Activated T-helper 1 cell treated with anti-CD3 and anti-CD28 coated beads, Interleukin-2, amount 50 U/mL, for 16 hours (primary cell): ENCODE measurements around the gene EHMT1.
"Not testable (repeated sequence)": the region's sequence is repeated elsewhere in the genome, so short reads cannot be mapped to it uniquely, and the experiment has no call there.

ENCODE experiments used
- DNase-seq, 2 donors: peaks; one replicate each; pipeline ENCODE4 v3.0.0-alpha.2; 2020; ENCODE audit warnings: low read depth in 1 of 2, low spot score in 1 of 2

The EHMT1 gene

DNA sequence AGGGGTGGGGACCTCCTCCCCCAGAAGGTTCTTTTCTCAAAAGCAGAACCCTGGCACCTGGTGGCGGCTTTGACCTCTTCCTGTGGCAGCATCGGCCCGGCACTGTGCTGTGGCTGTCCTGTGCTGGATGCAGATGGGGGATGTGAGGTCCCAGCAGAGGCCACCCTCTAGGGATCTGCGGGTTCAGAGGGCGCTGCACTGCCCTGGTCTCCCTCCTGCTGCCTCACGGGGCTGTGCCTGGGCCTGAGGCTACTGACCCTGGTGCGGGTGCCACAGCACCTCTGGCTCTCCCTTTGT lies 182.2 kb downstream of the EHMT1 start:
- DNase-seq, result no peak

DNA sequence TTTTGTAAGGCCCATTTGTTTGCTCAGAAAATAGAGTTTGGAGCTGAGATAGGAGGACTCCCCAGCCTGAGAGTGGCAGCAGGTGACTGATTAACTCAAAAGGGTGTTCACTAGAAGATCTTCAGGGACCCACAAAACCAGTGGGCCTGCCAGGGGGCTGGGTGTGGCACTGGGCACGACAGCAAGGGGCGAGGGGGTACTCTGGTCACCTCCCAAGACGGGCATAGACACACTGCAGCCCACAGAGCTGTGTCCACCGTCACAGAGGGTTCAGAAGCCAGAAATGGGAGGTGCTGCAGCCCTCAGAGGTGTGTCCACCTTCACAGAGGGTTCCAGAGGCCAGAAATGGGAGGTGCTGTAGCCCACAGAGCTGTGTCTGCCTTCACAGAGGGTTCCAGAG lies 183.2 kb downstream of the EHMT1 start:
- no peak for DNase-seq

DNA sequence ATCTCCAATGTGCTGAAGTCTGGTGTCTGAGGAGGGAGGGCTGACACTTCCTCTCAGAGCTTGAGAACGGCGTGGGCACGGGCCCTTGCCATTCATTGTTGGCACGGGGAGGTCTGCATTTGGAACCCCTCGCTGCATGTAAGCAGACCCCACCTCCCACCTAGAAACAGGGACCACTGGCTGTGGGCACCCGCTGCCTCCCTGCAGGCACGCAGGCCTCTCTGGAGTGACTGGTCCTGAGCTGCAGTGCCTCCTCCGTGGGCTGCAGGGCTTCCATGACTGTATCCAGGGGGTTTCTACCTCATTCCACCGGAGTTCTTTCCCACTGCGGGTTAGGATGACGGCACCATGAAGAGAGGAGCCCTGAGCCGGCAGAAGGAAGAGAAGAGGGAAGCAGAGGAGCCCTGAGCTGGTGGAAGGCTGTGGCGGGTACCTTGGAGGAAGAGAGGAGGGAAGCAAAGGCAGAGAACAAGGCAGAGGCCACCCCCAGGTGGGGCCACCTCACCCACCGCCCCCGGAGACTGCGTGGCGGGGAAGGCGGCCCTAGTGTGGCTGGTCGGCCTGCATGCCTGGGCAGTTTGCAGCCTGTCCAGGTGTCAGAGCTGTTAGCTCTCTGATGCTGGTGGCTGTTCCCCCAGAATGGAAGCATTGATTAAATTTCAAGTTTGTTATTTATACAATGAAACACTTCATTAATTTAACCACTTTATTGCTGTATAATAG lies 183.9 kb downstream of the EHMT1 start:
- DNase-seq, result no peak

DNA sequence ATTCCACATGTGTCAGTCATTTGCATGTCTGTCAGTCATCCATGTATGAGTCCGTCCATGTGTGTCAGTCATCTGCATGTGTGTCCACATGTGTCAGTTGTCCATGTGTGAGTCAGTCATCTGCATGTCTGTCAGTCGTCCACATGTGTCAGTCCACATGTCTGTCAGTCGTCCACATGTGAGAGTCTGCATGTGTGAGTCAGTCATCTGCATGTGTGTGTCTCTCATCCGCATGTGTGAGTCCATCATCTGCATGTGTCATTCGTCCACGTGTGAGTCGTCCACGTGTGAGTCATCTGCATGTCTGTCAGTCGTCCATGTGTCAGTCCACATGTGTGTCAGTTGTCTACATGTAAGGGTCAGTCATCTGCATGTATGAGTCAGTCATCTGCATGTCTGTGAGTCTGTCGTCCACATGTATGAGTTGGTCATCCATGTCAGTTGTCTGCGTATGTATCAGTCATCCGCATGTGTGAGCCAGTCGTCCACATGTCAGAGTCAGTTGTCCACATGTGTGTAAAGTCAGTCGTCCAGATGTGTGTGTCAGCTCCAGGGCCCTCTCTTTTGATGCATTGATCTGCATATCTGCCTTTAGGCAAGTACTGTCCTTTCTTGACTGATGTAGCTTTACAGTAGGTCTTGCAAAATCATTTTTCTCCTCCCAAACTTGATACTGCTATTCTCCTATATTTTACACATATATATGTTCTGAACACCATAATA lies 186.3 kb downstream of the EHMT1 start:
- no peak for DNase-seq

DNA sequence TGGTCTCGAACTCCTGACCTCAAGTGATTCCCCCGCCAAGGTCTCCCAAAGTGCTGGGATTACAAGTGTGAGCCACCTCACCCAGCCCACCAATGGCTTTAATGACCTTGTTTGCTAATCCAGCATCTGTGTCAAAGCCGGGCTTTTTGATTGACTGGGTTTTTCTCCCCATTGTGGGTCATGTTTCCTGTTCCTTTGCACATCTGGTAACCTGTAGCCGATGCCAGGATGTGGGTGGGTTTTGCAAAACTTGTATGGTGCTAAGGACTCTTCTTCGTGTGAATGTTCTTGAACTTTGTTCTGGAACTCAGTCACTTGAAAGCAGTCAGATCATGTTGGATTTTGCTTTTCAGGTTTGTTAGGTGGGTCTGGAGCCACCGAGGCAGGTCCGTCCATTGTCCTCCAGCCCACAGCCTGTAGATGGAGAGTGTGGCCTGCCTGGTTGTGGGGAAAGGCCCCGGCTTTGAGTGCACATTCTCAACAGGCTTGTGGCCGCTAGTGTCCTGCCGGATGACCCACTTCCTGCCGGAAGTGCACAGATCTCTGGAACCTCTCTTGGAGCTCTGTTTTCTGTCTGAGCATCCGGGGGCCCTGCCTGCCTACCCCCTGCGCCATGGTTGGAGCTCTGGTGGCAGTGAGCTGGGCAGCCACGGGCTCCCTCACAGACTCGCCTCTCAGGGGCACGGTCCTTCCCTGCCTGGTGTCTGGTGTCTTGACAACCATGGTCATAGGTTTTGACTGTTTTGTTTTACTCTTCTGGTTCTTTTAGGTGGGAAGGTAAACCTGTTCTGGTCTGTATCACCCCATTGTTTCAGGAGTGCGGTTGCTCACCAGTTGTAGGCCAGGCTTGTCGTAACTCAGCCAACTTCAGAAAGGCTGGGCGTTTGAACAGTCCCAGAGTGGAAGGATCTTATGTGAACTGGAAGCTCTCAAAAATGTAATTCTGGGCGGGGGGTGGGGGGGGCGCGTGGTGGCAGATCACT lies 189.2 kb downstream of the EHMT1 start:
- no peak for DNase-seq

DNA sequence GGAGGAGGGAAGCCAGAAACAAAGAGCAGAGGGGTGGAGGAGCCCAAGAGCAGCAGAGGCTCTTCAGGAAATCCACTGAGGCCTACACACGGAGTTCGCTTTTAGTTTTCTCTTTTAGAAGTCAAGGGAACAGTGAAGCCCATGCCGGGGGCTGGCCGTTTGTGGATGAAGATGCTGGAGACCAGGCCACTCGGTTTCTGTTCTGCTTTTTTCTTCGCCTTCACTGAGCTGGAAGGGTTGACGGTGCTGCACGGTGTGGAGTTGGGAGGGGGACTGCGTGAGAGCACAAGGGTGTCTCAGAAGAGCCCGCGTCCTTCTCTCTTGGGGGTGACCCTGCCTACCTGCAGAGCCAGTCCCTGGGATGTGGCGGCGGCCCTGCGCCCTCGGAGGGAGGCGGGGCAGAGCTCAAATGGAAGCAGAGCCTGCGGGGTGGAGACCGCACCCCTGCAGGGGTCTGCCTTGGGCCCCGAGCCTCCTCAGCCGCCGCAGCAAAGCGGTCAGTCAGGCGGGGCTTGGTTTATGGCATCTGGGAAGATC lies 190.3 kb downstream of the EHMT1 start:
- DNase-seq, result no peak

DNA sequence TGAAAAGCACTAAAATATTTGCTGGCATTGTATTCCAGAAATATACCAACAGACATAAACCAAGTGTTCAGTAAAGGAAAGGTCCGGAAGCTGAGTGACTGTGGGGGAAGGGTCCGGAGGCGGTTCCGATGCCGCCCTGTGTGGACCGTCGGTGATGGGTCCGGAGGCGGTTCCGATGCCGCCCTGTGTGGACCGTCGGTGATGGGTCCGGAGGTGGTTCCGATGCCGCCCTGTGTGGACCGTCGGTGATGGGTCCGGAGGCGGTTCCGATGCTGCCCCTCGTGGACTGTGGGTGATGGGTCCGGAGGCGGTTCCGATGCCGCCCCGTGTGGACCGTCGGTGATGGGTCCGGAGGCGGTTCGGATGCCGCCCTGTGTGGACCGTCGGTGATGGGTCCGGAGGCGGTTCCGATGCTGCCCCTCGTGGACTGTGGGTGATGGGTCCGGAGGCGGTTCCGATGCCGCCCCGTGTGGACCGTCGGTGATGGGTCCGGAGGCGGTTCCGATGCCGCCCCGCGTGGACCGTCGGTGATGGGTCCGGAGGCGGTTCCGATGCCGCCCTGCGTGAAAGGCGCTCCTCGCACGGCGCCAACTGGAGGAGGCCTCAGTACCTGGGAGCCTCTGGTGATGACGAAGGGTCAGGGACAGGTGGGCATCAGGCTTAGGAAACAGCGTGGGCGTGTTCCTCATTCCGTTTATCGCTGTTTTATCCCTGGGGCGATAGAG lies 191.1 kb downstream of the EHMT1 start:
- not testable (repeated sequence) for DNase-seq

DNA sequence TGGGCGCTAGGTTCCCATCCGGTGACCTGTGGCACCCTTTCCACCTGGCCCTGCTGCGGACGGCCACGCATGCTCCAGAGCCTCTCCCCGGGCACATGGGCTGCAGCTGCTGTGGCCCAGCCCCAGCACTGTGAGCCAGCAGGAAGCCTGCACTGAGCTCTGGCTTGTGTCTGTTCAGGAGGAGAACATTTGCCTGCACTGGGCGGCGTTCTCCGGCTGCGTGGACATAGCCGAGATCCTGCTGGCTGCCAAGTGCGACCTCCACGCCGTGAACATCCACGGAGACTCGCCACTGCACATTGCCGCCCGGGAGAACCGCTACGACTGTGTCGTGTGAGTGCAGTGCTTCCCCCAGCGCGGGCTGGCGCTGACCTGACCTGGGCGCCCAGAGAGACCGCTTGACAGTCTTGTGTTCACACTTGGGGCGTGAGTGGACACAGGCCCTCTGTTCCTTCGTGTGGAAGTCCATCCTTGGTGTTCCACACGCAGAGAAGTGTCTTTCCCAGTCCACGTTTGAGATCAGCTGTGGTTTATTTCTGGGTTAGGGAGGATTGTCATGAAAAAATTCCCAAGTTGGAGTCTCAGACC lies 192.6 kb downstream of the EHMT1 start:
- no peak for DNase-seq

DNA sequence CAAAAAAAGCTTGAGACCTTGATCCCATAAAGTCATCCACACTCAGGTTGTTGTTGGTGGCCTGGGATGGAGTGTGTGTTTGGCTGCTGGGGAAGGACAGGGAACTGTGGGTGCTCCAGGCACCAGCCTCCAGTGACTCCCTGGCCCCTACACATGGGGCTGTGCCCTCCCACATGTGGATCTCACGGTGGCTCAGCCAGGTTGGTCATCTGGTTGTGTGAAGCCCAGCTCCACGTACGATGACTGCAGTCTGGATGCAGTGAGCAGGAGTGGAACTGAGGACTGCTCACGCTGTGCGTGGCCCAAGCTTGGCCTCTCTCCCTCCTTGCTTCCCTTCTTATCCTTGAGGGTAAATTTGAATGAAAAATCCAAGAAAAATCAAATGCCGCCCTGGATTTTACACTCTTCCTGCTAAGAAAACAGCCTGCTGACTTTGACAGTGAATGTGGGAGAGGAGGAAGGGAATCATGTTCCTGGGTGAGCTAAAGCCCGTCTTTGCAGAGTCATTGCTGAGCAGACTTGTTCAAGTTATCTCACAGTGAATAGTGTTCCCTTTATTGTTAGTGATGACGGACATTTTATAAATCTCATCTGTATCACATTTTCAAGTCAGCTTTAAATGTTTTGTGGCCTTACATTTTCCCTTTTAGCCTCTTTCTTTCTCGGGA lies 193.7 kb downstream of the EHMT1 start:
- DNase-seq, result no peak

DNA sequence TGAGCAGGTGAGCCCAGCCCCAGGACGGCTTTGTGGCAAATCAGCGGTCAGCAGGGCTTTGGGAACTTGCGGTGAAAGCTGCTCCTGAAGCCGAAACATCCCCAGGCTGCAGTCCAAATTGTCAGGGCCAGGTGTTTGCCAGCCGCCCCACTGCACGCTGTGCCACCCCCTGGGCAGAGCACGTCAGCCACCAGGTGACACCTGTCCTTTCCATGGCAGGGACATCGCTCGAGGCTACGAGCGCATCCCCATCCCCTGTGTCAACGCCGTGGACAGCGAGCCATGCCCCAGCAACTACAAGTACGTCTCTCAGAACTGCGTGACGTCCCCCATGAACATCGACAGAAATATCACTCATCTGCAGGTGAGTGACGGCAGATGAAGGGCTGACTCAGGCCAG lies 194.4 kb downstream of the EHMT1 start:
- DNase-seq, result no peak

DNA sequence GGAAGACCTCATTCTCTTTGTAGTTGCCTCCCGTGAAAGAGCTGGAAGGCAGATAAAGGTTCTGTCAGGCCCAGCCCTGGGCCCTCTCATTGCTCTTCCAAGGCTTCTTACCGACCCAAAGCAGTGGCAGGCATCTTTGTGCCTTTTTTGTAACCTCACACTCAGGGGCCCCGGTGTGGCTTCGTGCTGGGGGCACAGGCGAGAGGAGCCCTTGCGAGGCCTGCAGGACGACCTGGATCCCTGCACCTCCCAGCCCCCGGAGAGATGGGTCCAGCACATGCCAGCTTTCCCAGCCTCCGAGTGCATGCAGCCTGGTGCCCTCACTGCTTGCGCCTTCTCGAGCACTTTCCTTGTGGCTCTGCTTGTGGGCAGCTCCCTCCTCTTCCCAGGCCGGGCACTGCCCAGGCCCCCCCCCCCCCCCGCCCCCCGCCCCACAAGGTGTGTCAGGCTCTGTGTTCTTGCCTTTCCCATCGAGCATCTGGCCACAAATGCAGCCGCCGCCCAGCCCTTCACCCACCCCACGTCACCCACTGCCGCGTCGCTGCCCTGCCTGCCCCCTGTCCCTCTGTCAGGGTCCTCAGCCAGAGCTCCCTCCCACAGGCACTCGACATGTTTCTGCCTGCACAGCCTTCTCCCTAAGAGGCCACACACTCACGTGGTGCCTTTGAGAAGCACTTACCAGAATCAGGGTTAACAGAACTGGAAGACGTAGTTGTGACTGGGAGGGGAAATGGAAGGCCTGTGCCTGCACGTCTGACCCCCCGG lies 195.0 kb downstream of the EHMT1 start:
- DNase-seq, result no peak

DNA sequence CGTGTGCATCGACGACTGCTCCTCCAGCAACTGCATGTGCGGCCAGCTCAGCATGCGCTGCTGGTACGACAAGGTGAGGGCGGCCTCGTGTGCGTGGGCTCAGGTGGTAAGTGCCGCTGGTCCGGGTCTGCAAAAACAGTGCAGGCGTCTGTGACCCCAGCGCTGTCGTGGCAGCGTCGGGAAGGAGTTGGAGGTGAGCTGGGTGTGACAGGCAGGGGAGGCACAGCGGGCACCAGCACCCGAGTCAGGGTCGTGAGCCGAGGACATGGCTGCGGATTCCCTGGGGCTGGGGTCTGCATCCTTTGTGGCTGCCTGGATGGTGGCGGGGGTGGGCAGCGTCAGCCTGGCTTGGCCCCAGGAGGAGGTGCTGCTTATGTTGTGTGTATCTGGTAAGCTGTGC lies 195.6 kb downstream of the EHMT1 start:
- DNase-seq, result no peak

DNA sequence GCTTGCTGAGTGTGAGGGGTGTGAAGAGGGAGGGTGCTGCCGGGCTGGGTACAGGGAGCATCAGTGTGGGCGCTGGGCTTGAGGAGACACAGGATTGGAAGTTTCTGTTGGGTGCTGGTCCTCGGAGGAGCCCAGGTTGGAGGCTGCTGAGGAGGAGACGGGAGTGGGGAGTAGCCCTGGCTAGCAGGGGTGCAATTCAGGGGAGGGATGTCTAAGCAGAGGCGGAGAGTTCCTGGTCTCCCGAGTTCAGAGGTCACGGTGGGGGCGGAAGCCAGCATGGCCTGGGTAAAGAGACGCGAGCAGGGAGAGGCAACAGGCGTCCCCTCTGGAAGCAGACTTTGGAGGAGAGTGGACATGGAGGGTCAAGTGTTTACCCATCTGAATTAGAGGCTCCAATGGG lies 196.0 kb downstream of the EHMT1 start:
- no peak for DNase-seq

DNA sequence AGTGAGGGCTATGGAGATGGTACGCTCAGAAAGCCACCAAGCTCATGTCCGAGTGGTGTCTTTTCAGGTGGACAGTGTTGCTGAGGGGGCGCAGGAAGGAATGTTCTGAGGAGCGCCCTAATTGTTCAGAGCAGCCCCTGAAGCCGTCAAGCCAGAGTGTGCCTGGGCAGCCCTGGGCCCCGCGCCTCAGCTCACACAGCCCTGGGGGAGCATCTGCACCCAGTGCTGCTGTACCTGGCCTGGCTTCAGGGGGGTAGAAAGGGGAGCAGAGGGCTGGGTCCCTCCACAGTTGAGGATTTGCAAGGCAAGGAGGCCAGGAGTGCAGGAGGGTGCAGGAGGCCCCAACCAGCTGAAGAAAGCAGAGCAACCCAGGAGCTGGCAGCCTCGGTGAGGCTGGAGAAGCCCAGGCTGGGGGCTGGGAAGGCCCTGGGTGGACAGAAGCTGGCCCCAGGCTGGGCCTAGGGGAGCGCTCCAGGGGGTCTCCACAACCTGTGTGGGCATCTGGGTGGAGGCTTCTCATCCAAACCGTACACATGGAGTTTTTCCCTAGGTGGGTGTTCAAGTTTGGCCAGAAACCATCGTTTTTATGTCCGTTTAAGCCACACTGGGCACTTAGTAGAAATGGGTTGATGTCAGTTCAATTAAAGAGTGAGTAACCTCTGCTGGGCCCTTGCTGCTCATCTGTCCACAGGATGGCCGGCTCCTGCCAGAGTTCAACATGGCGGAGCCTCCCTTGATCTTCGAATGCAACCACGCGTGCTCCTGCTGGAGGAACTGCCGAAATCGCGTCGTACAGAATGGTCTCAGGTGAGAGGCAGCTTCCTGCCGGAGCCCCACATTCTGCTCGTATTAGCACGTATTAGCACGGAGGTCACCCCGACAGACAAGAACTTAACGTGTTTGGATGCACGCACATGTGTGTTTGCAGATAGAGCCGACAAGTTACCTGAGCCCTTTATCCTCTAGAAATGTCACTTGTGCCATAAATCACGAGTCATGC lies 196.8 kb downstream of the EHMT1 start:
- DNase-seq, result no peak

DNA sequence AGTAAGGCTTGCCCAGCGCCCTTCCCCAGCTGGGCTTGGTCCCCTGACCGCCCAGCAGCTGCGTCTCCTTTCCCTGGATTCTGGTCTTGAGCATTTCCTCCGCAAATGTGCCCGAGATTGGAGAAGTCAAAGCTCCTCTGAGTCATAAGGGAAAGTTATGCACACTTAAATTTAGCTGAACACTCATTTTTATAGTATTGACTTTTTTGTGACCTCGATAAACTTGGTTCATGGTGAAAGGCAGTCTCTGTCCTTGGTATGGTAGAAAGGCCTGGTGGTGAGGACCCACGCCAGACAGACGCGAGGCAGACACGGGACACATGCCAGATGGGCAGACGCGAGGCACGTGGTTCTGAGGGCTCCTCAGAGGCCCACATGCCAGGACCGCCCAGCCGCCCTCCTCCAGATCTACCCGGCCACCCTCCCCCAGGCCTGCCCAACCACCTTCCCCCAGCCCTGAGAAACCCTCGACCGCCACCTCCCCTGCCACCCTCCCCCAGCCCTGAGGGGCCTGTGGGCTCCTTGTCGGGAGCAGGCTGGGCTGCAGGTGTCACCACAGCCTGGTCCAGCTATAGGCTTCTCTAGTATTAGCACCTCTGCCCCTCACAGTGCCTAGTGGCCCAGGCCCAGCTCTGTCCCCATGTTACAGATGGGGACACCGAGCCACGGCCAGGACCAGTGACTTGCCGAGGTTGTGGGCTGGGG lies 197.9 kb downstream of the EHMT1 start:
- no peak for DNase-seq

DNA sequence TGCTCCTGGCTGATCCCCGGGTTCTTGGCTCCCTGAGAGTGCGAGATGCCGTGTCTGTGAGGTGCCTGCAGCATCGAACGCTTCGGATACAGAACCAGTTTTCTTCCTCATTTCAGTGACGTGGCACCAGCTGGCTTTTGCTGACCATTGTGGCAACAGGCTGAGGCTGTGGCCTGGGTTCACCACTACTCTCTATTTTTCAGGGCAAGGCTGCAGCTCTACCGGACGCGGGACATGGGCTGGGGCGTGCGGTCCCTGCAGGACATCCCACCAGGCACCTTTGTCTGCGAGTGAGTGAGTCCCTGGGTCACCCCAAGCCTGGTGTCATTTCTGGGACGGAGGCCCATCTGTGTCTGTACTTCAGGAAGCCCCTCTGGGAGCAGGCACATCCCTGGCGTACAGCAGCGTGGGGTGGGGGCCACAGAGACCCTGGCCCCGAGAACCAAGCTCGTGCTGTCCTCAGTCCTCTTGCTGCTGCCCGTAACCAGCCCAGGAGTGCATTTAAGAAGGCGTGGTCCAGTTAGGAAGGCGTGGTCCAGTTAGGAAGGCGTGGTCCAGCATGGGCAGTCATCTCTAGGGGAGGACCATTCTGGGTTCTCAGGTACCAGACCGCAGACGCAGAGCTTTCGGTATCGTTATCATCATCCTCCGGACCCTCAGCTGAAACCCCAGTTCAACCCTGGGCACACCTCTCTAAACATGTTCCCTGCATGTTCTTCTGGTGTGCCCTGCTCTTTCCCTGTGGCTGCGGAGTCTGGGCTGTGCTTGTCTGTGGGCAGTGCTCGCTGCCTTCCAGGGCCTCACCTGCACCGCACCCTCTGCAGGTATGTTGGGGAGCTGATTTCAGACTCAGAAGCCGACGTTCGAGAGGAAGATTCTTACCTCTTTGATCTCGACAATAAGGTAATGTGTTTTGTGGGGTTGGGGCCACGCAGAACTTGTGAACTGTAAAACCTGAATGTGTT lies 198.7 kb downstream of the EHMT1 start:
- no peak for DNase-seq
